HG02981 (cell line): ENCODE measurements around the gene RGS7BP.

ENCODE experiments used
- ATAC-seq: cut with Tn5 transposase; IDR thresholded peaks from one replicate; pipeline ENCODE4 v1.9.1; 2021; ENCODE audit warnings: mild to moderate bottlenecking, moderate library complexity; ENCODE audit not compliant: unreplicated experiment

The RGS7BP gene

DNA sequence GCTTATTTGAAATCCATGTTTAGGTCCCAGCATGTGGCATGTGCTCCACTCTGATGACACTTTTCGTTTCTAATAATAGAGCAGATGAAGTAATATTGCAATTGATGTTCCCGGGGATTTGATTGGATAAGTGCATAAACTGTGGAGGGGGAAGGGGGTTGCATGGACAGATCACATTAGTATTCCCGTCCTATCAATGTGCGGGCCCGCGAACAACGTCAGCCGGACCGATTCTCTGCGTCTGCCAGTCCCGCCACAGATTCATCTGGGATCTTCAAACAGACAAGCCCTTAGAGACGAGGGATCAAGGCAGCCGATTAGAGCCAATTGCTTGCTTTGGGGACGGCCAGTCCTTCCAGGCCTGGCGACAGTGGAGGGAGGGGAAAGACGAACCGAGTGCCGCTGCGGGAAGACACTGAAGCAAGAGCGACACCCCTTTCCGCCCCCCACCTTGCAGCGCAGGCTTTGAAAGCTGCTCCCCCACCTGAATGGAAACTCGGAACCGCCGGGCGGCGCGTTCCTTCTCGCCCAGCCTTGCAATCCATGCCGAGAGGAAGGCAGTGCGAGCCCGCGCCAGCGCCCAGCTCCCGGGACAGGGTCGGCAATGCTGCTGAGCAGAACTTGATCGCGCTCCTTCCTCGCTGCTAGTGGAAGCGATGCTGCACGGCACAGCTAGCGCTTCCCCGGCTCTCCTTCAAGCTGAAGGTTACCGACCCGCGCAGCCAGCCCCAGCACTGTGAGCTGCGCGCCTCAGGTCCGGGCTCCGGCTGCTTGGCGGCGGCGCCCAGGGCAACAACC, at the start of gene RGS7BP:
TSS of gene RGS7BP (plus strand) at position 247 of the 798 bp plus-strand sequence. CDS start 610 bp downstream, outside the sequence.
- ATAC-seq, result no peak

DNA sequence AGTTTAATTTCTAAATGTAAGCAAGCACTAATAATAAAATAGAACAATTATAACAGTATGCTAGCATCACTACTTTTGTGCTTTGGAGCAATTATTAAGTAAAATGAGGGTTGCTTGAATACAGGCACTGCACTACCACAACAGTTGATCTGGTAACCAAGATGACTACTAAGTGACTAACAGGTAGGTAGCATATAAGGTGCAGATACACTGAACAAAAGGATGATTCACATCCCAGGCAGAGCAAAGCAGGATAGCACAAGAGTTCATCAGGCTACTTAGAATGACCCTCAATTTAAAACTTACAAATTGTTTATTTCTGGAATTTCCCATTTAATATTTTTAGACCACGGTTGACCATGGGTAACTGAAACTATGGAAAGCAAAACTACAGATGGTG, 48.0 kb upstream of the RGS7BP start:
- no peak for ATAC-seq

DNA sequence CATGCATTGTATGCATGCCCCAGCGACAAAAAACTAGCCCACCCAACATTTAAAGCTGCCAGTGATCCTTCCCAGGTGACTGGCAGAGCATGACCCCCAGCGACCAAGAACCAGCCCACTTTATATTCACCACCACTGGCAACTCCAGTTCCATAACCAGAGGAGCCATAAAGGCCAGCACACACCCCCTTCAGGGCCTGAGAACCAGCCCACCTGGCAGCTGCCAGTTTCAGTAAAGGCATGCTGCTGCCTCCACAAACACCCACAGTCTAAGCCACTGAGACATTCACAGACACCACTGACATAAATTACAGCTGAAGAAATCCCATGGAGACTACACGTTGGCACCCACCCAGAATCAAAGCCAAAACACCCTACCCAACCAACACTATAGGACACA, 46.9 kb upstream of the RGS7BP start:
- ATAC-seq, result no peak

DNA sequence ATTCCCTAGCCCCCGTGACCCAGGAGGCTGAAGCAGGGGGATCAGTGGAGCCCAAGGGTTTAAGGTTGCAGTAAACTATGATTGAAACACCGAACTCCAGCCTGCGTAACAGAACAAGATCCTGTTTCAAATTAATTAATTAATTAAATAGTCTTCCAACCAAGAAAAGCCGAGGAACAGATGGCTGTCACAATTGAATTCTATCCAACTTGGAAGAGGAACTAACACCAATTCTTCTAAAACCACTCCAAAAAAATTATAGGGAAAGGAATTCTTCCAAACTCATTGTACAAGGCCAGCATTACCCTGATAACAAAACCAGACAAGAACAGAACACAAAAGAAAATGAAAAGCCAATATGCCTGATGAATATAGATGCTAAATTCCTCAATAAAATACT, 43.4 kb upstream of the RGS7BP start:
- no peak for ATAC-seq

DNA sequence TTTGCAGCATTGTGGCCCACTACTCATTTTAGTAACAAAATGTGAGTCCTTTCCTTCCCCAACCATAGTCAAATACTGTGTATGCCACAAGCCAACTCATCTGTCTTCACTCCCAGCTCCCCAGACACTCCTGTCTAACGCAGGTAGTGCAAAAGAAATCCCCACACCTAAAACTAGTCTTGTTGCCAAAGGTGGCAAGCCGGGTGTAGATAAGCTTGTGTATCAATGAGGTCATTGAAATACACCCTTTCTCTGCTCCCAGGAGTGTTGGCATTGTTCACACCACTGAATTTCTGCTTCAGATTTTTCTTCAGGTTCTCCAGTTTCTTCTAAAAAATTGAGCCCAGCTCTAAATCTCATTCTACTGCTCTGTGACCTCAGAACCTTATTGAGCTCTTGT, 19.7 kb upstream of the RGS7BP start:
- ATAC-seq, result no peak

DNA sequence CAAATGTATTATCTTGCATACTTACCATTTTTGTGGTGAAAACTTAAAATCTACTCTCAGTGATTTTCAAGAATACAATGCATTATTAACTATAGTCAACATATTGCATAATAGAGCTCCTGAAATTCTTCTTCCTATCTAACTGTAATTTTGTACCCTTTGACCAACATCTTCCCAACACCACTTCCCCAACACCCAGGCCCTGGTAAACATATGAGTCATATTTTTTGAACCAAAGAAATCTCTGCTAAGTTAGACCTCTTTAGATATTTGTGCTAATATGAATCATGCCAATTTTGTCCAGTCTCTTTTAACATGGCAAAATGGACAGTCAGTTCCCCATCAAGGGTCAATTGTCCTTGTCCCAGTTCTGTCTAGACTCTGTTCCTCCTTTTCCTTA, 18.5 kb upstream of the RGS7BP start:
- no peak for ATAC-seq

DNA sequence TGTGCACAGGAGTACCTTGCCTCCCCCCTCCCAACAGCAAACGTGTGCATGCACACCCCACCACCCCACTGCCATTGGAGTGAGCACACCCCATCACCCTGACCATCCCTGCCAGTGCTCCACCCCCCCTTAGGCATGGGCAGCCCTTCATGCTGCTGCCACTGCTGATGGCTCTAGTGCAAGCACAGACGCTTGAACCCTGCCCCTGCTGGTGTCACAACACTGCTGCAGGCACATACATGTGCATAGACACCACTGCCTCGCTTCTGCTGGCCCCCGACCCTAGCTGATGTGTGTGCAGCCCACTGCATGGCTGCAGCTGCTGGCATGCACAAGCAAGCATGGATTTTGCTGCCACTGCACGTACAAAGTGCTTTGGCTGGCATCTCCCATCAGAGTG, 16.0 kb upstream of the RGS7BP start:
- ATAC-seq, result no peak

DNA sequence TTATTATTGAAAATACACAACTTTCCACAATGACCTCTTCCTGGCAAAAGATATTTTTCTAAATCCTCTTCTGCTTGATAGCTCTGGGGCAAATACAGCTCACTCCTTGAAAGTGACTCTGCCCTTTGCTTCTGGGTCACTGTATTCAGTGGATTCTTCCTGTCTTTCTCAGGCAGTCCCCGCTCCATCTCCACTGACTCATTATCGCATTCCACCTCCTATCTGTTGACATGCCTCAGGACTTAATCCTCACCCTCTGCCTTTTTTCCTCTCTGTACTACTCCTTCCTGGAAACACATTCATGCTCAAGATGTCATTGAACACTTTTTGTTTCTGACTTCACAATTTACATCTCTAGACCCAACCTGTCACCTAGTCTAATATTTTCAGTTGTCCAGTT, 8.4 kb upstream of the RGS7BP start:
- ATAC-seq, result no peak

DNA sequence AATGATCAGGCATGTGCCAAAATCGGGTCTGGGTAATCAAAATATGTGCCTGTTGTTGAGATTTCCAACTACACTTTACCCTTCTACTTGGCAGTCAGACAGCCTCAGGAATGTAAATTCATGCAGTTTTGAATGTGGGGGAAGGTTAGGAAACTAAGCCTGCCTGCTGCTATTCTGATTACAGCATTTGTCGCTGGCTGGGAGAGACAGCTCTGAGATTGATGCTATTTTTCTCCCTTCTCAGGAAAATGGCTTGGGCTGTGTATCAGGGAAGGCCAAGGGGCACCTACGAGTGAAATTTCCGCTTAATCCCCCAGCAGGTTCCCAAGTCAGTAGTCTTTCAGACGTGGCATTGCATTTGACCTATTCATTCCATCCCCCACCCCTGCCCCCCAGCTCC, 3.6 kb upstream of the RGS7BP start:
- no peak for ATAC-seq

DNA sequence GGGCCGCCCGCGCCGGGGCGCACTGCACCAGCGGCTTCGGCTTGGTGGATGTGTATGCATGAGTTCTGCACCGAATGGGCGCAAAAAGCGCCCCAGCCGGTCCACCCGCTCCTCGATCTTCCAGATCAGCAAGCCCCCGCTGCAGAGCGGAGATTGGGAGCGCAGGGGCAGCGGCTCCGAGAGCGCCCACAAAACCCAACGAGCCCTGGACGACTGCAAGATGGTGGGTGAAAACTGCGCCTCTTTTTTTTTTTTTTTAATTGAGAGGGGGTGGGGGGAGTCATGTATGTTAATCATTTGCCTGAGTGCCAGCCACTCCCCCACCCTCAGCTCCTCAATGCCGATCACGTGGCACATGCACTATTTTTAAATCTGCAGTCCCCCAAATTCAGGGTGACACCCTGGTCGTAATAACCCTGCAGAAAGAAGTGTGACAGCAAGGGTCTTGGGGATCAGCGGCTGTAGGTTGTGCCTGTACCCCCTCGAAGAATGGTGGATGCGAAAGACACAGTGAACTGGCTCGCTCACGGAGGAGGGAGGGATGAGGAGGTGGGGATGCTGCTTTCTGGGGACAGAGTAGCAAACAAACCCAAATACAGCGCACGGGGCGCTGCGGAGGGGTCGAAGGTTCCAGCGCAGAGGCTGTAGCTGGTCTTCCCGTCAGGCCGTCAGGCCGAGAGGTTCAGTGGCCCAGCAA, 900 bp downstream of the RGS7BP start:
- no peak for ATAC-seq

DNA sequence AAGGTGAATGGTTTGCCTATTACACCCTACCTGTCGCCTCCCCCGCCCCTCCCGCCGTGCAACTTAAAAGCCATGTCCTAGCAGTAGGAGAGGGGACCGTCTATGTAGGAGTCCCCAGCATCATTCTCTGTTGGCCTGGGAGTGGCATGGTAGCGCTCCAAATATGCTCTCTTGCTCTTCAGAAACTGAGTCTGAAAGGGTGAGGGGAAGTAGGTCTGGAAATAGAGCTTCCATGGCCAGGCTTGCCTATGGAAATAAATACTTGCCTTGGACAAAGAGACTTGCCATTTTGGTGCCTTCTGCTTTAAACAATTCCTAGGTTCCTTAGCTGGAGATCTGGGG, 1.4 kb downstream of the RGS7BP start:
- ATAC-seq, result no peak

DNA sequence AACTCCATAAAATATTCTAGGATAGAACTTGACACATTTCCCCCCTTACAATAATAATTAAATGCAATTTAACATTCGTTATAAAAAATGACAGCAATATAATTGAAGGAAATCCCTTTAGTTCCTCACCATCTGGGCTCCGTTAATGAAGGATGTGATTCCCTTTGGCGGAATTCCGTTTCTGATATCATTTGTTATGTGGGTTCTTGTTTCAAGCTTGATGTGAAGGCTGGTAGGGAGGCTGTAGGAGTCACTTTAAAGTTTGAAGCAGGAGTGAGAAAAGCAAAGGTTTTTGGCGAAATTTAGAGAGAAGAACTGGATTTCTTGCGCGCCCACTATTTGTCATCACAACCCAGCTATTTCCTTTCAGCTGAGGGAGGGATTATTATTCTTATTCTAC, 4.0 kb downstream of the RGS7BP start:
- ATAC-seq, result no peak

DNA sequence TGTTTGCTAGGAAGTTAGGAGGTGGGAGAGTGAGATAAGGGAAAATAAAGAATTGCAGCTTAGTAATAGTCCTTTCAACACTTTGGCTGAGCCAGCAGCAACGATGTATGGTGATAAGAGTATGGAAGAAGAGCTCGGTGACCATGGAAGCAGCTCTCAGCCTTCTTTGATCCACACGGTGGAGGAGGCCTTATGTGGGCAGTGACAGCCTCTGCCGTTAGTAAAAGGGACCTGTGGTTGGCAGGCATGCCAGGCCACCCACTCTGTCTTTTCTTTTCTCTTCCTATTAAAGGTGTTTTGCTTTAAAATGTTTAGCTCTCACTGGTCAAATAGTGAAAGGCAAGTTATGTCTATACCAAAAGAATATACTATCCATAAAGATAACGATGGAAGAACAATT, 7.7 kb downstream of the RGS7BP start:
- ATAC-seq, result no peak

DNA sequence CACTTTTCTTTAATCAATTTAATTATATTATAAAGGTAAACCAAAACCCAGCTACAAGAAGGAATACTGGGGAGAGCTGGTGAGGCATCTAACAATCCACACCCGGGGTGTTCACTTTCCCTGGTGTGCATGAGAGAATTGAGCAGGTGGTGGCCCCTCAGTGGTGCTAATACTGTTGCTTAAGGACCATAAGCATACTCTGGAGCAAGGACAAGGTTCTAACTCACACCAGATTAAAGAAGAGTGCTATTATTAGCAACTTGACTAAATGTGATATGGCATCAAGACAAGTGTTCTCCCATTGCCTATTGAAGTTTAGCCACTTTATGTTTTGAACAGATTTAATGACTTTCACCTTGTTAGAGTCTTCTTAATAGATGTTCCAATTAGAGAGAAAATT, 8.8 kb downstream of the RGS7BP start:
- ATAC-seq, result no peak

DNA sequence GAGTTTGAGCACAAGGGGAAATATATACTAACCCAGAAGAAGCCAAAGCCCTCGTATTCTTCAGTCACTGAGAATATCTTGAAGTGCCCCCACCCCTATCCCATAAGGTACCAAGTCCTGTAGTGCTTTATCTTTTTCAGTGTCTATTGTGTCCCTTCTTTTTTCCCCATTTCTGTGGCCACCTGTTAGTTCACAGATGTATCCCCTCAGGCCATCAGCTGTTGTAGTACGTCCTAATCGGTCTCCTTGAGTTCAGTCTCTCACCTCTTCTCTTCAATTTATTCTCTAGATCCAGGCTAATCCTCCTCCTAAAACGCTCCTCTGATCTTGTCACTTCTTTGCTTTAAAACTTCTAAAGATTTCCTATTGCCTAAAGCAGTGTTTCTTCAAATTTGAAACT, 10.4 kb downstream of the RGS7BP start:
- ATAC-seq, result no peak

DNA sequence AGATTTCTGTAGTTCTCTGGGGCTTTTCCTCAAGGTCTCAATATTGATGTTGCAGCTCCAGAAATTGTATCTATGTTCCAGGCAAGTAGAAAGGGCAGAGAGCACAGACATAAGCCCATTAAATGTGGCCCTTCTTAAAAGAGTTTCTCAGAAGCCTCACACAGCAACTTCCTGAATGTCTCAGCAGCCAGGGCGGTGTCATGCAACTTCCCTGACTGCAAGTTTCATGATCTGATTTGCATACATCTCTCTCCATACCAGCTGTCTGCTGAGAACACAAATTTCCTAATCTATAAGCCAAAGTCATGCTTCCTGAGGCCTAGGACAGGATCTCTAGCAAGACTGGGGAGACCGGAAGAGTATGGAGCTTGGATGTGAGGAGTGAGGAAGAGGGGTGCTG, 13.0 kb downstream of the RGS7BP start:
- no peak for ATAC-seq

DNA sequence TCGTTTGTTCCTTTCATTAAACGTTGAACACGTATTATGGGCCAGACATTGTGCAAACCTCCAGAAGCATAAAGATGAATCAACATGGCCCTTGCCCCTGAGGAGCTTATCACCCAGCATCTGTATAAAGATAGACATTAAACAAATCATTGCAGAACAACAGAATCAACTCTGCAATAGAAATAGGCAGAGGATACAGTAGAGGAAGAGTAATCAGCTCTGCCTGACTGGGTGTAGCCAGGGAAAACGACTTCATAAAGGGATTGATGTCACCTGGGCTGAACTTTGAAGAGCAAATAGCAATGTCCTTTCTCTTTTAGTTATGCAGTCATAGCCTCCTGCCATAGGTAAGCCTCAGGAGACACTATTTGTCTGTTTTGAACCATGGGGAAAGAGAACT, 13.4 kb downstream of the RGS7BP start:
- ATAC-seq, result no peak

DNA sequence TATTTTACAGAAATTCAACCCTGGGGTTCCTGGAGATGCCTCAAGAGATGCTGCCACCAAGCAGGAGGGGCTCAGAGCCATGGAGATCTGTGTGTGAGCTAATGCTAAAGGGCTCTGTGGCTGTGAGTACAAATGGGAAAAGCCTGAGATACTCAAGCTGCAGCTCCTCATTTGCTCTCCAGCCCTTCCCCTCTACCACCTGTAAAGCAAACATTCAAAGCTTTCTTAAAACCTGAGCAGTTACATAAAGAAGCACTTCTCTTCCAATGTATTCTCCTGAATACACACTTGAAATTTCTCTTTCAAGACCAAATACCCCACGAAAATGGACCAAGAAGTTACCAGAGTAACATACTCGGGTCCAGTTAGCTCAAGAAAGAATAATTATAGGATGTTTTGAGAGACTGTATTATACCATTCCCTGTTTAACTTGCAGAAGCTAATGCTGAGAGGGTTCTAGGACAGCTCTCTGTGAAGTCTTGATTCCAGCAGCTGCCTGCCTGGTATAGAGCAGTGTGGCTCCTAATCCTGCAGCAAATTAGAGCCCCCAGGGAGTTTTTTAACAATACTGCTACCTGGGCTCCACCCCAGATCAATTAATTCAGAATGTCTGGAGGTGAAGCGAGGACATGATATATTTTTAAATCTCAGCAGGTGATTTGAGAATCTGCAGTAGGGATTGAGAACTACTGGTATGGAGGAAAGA, 21.1 kb downstream of the RGS7BP start:
- ATAC-seq, result no peak

DNA sequence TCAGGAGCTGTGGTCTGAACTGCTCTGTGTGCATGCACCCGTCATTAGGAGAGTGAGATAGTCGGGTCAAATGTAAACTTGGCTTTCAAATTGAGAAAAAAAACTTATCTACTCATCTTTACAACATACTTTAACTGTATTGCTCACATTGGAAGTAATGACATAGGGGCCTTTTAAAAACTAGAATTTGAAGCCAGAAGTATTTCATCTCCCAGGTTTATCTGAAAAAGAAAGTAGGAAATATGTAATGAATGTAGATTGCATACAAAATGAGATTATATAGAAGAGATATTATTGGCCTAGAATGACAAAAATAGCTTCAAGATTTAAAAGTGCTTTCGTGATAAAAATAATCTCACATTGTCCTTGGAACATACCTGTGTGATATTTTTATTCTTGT, 24.3 kb downstream of the RGS7BP start:
- ATAC-seq, result no peak

DNA sequence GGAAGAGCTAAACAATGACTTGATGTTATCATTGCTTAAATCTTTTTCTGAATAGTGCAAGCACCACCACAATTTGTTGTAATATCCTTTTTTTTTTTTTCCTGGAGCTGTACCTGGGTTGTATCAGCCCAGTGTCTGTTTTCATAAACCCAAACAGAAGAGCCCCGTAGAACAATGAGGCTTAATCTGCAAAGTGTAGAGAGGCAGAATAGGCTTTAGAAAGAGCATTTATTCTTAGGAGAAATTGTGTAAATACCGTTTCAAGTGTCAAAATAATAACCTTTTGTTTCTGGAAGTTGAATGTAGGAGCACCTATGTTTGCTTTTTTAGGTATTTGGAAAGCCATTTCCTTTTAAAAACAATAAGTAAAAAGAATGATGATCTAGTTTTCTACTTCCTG, 26.4 kb downstream of the RGS7BP start:
- no peak for ATAC-seq

DNA sequence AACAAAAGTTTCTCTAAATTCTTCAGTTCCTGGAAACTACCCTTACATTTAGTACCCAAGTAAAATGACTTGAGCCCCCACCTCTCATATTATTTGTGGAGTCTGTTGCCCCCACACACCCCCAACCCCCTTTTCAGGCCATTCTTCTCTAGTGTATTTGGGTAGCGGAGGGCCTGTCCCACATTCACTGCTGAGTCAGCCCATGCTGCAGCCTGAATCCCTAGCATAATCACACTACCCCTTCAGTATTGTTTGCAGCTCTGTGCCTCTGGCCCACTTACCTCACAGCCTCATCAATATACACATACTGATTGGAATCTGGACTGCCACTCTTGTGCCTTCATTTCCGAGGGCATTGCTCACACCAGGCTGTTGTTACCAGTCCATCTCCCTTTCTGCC, 26.8 kb downstream of the RGS7BP start:
- ATAC-seq, result no peak

DNA sequence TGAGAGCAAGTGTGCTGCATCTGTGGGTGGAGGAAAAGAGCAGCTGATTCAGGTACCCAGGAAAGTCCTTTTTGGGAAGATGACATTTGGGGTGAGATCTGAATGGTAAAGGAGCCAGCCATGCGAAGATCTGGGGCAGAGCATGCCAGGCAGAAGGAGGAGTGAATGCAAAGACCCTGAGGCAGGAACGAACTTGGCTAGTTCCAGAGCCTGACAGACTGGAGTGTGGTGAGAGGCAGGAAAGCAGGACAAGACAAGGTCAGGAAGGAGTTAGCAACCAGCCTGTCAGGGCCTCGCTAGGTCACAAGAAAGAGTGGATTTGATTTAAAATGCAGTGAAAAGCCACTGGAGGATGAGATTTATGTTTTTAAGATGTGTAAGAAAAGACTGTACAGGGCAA, 28.2 kb downstream of the RGS7BP start:
- no peak for ATAC-seq
